ENCODE measurements around the gene STK10.

The STK10 gene

GRCh38 chr5:172140120-172140519, 47.9 kb downstream of the STK10 start:
- in situ Hi-C loops (cut with HindIII; ENCODE audit: low sequenced_read_pairs): no loop called here
- DNase-seq (ENCODE audit: low read depth, low spot score): no peak
- TF ChIP-seq CTCF (IDR thresholded peaks at IDR 0.05; ENCODE audit: low read depth, low read length): no peak
- H3K4me3 ChIP-seq (ENCODE audit: low read depth, low read length): no peak overlapping the region

GRCh38 chr5:172137046-172137445, 51.0 kb downstream of the STK10 start:
- no peak for TF ChIP-seq CTCF (IDR thresholded peaks at IDR 0.05; ENCODE audit: low read depth, low read length)
- no peak overlapping the region for H3K4me3 ChIP-seq (ENCODE audit: low read depth, low read length)
- no peak for DNase-seq (ENCODE audit: low read depth, low spot score)
- in situ Hi-C loops (cut with HindIII; ENCODE audit: low sequenced_read_pairs): no loop called here

GRCh38 chr5:172133359-172134029, 54.5 kb downstream of the STK10 start:
- no peak overlapping the region for H3K4me3 ChIP-seq (ENCODE audit: low read depth, low read length)
- TF ChIP-seq CTCF (IDR thresholded peaks at IDR 0.05; ENCODE audit: low read depth, low read length): no peak
- peak; percentile 84 for DNase-seq (ENCODE audit: low read depth, low spot score)
- in situ Hi-C loops (cut with HindIII; ENCODE audit: low sequenced_read_pairs): no loop called here

GRCh38 chr5:172131690-172132089, 56.3 kb downstream of the STK10 start:
- no peak for DNase-seq (ENCODE audit: low read depth, low spot score)
- TF ChIP-seq CTCF (IDR thresholded peaks at IDR 0.05; ENCODE audit: low read depth, low read length): no peak
- no peak overlapping the region for H3K4me3 ChIP-seq (ENCODE audit: low read depth, low read length)
- in situ Hi-C loops (cut with HindIII; ENCODE audit: low sequenced_read_pairs): no loop called here

- no peak for TF ChIP-seq CTCF (IDR thresholded peaks at IDR 0.05; ENCODE audit: low read depth, low read length)
- H3K4me3 ChIP-seq (ENCODE audit: low read depth, low read length): no peak overlapping the region
- in situ Hi-C loops (cut with HindIII; ENCODE audit: low sequenced_read_pairs): no loop called here
- no peak for DNase-seq (ENCODE audit: low read depth, low spot score)
Measured at GRCh38 chr5:172129256-172129910, 58.6 kb downstream of the STK10 start.

- in situ Hi-C loops (cut with HindIII; ENCODE audit: low sequenced_read_pairs): no loop called here
Measured at GRCh38 chr5:172127581-172127980, 60.4 kb downstream of the STK10 start.

More at GRCh38 chr5:172127581-172127980, 60.4 kb downstream of the STK10 start:
- TF ChIP-seq CTCF (IDR thresholded peaks at IDR 0.05; ENCODE audit: low read depth, low read length): no peak
- no peak overlapping the region for H3K4me3 ChIP-seq (ENCODE audit: low read depth, low read length)
- no peak for DNase-seq (ENCODE audit: low read depth, low spot score)

Measured in astrocyte of the spinal cord (primary cell).